ENCODE data around the gene DEFB131B. TPM values are rescaled to one million over a fixed set of nuclear protein-coding genes. Genes with fewer than 3 reads are reported as not detected.
"Not testable (repeated sequence)": the region's sequence is repeated elsewhere in the genome, so short reads cannot be mapped to it uniquely, and the experiment has no call there.

DEFB131B gene
- total RNA-seq, 1 experiment from 2014 or later = not detected

DNA sequence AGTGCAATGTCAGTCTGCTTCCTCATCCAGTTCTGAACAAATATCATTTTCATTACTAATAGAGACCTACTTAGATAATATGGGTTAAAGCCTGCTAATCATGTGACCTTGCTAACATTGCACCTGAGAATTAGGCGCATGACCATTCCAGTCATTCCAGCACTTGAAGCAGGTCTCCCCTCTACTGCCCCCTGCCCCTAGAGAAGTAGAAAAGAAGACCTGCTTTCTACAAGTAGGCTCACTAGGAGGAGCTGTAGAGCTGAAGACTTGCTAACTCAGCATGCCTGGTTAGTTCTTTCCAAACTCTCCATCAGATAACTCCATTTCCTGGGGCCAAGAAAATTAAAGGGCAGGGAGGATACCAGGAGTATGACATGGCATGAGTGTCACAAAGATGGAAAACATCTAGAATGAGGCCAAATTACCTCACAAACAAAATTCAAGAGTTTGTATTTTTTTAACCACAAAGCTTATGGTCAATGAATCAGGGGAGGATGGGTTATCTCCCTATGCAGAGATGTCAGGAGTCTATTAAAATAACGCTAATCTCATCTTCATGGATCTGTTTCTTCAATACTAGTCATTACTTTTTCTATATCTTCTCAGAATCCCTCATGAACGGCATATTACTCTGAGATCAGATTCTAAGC, 14.2 kb upstream of the DEFB131B start:
- H3K27me3 ChIP-seq (ENCODE audit: insufficient read depth, low read length); H3K4me2 ChIP-seq (ENCODE audit: low read length); H2AFZ ChIP-seq (ENCODE audit: low read depth, low read length, poor library complexity, severe bottlenecking); H3K36me3 ChIP-seq (ENCODE audit: control insufficient read depth in 1 of 2, insufficient read depth in 2 of 2, low read length in 2 of 2); H3K79me2 ChIP-seq (ENCODE audit: insufficient read depth, low read length); intact Hi-C loops (cut with micrococcal nuclease); H3K27ac ChIP-seq (ENCODE audit: low read depth, low read length); RAD21 ChIA-PET (ENCODE audit: low non-redundant PET in 1 of 2, low total read pairs in 2 of 2, uncharacterized antibody in 2 of 2, unreplicated experiment in 2 of 2); H3K4me3 ChIP-seq (replicated peaks in 1 of 2; ENCODE audit: low read depth in 1 of 2, low read length in 2 of 2); H3K9me3 ChIP-seq (ENCODE audit: control insufficient read depth in 1 of 2, insufficient read depth in 1 of 2, low read depth in 1 of 2, low read length in 2 of 2); H3K4me1 ChIP-seq (ENCODE audit: control insufficient read depth in 1 of 2, insufficient read depth in 2 of 2, low read length in 2 of 2); POLR2A ChIA-PET; H3K9me2 ChIP-seq (ENCODE audit: insufficient read depth); H3K9ac ChIP-seq (ENCODE audit: low read length); H4K20me1 ChIP-seq (ENCODE audit: insufficient read depth); BruUV-seq (replicated peaks): not testable (repeated sequence)
- DNase-seq (ENCODE audit: low read depth, low spot score) = peak; percentile 68
- ATAC-seq = peak; percentile 100
- CTCF ChIA-PET = interaction anchor here (0.8 kb wide), 2 partner anchors 22 to 64 kb away, joined by 3 read pairs; partner anchors contain the start of gene XNDC1N
- TF ChIP-seq CTCF (IDR thresholded peaks at IDR 0.05 in 2 of 3, conservative IDR thresholded peaks at IDR 0.05 in 1 of 3; ENCODE audit: borderline replicate concordance in 1 of 3, insufficient read depth in 1 of 3, low read depth in 2 of 3, low read length in 2 of 3) (peak; percentile 57 to 97 (median 75)), RAD21 (IDR thresholded peaks at IDR 0.05; ENCODE audit: low read depth) (peak; percentile 53)

DNA sequence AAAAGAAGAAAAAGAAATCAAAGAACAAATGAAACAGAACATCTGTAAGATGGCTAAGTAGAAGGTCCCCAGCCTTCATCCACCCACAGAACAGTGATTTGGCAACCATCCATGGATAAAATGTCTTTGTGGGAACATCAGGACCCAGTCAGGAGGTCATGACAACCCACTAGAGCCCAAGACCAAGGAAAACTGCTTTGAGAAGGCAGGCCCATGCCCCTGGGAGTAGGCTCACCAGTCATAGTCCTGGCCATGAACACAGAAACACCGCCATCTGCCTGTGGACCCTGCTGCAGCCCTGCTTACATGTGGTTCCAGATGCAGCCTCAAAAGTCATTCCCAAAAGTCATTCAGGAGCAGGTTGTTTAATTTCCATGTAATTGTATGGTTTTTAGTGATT, 11.0 kb upstream of the DEFB131B start:
- H3K4me3 ChIP-seq (replicated peaks in 1 of 2; ENCODE audit: low read depth in 1 of 2, low read length in 2 of 2); H3K27me3 ChIP-seq (ENCODE audit: insufficient read depth, low read length); intact Hi-C loops (cut with micrococcal nuclease); BruUV-seq (replicated peaks); H3K4me1 ChIP-seq (ENCODE audit: control insufficient read depth in 1 of 2, insufficient read depth in 2 of 2, low read length in 2 of 2); CTCF ChIA-PET; H3K79me2 ChIP-seq (ENCODE audit: insufficient read depth, low read length); H3K36me3 ChIP-seq (ENCODE audit: control insufficient read depth in 1 of 2, insufficient read depth in 2 of 2, low read length in 2 of 2); DNase-seq (ENCODE audit: low read depth, low spot score); POLR2A ChIA-PET; H3K9ac ChIP-seq (ENCODE audit: low read length); H3K9me3 ChIP-seq (ENCODE audit: control insufficient read depth in 1 of 2, insufficient read depth in 1 of 2, low read depth in 1 of 2, low read length in 2 of 2); H2AFZ ChIP-seq (ENCODE audit: low read depth, low read length, poor library complexity, severe bottlenecking); H4K20me1 ChIP-seq (ENCODE audit: insufficient read depth); H3K4me2 ChIP-seq (ENCODE audit: low read length); H3K9me2 ChIP-seq (ENCODE audit: insufficient read depth); H3K27ac ChIP-seq (ENCODE audit: low read depth, low read length); RAD21 ChIA-PET (ENCODE audit: low non-redundant PET in 1 of 2, low total read pairs in 2 of 2, uncharacterized antibody in 2 of 2, unreplicated experiment in 2 of 2): not testable (repeated sequence)
- 0 out of 2 replicates have a peak, but pooled peaks have one; percentile 38 for ATAC-seq

DNA sequence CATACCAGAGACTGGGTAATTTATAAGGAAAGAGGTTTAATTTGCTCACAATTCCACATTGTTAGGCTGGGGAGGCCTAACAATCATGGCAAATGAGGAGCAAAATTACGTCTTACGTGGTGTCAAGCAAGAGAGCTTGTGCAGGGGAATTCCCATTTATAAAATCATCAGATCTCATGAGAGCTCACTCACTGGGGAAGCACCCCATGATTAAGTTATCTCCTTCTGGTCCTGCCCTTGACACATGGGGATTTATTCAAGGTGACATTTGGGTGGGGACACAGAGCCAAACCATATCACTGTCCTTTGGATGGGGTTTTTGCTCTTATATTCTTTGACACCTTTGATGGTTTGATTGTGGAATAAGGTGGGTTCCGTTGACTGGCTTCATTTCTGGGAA, 8.3 kb upstream of the DEFB131B start:
- H3K27me3 ChIP-seq (ENCODE audit: insufficient read depth, low read length); CTCF ChIA-PET; H4K20me1 ChIP-seq (ENCODE audit: insufficient read depth); DNase-seq (ENCODE audit: low read depth, low spot score); H3K9me3 ChIP-seq (ENCODE audit: control insufficient read depth in 1 of 2, insufficient read depth in 1 of 2, low read depth in 1 of 2, low read length in 2 of 2); H3K36me3 ChIP-seq (ENCODE audit: control insufficient read depth in 1 of 2, insufficient read depth in 2 of 2, low read length in 2 of 2); H3K9me2 ChIP-seq (ENCODE audit: insufficient read depth); BruUV-seq (replicated peaks); H3K4me2 ChIP-seq (ENCODE audit: low read length); H3K27ac ChIP-seq (ENCODE audit: low read depth, low read length); H3K4me3 ChIP-seq (replicated peaks in 1 of 2; ENCODE audit: low read depth in 1 of 2, low read length in 2 of 2); intact Hi-C loops (cut with micrococcal nuclease); H3K9ac ChIP-seq (ENCODE audit: low read length); RAD21 ChIA-PET (ENCODE audit: low non-redundant PET in 1 of 2, low total read pairs in 2 of 2, uncharacterized antibody in 2 of 2, unreplicated experiment in 2 of 2); H3K79me2 ChIP-seq (ENCODE audit: insufficient read depth, low read length); H3K4me1 ChIP-seq (ENCODE audit: control insufficient read depth in 1 of 2, insufficient read depth in 2 of 2, low read length in 2 of 2); H2AFZ ChIP-seq (ENCODE audit: low read depth, low read length, poor library complexity, severe bottlenecking); ATAC-seq; POLR2A ChIA-PET: not testable (repeated sequence)

- POLR2A ChIA-PET; H3K9me2 ChIP-seq (ENCODE audit: insufficient read depth); H3K79me2 ChIP-seq (ENCODE audit: insufficient read depth, low read length); H2AFZ ChIP-seq (ENCODE audit: low read depth, low read length, poor library complexity, severe bottlenecking); DNase-seq (ENCODE audit: low read depth, low spot score); H3K36me3 ChIP-seq (ENCODE audit: control insufficient read depth in 1 of 2, insufficient read depth in 2 of 2, low read length in 2 of 2); H3K9me3 ChIP-seq (ENCODE audit: control insufficient read depth in 1 of 2, insufficient read depth in 1 of 2, low read depth in 1 of 2, low read length in 2 of 2); CTCF ChIA-PET; H3K4me3 ChIP-seq (replicated peaks in 1 of 2; ENCODE audit: low read depth in 1 of 2, low read length in 2 of 2); ATAC-seq; H3K27ac ChIP-seq (ENCODE audit: low read depth, low read length); RAD21 ChIA-PET (ENCODE audit: low non-redundant PET in 1 of 2, low total read pairs in 2 of 2, uncharacterized antibody in 2 of 2, unreplicated experiment in 2 of 2); H3K4me1 ChIP-seq (ENCODE audit: control insufficient read depth in 1 of 2, insufficient read depth in 2 of 2, low read length in 2 of 2); BruUV-seq (replicated peaks); H3K9ac ChIP-seq (ENCODE audit: low read length); H3K27me3 ChIP-seq (ENCODE audit: insufficient read depth, low read length); H3K4me2 ChIP-seq (ENCODE audit: low read length); H4K20me1 ChIP-seq (ENCODE audit: insufficient read depth); intact Hi-C loops (cut with micrococcal nuclease): not testable (repeated sequence)
Measured at GRCh38 chr11:71870661-71871060, 7.6 kb upstream of the DEFB131B start.
